ENCODE results near the gene MFSD2A. TPM values are rescaled to one million over a fixed set of nuclear protein-coding genes. Genes with fewer than 3 reads are reported as not detected.
"Not testable (repeated sequence)": the region's sequence is repeated elsewhere in the genome, so short reads cannot be mapped to it uniquely, and the experiment has no call there.

The MFSD2A gene
- total RNA-seq, 4 donors from 2014 or later, result 8.9 to 60.8 (median 16.5) TPM

DNA sequence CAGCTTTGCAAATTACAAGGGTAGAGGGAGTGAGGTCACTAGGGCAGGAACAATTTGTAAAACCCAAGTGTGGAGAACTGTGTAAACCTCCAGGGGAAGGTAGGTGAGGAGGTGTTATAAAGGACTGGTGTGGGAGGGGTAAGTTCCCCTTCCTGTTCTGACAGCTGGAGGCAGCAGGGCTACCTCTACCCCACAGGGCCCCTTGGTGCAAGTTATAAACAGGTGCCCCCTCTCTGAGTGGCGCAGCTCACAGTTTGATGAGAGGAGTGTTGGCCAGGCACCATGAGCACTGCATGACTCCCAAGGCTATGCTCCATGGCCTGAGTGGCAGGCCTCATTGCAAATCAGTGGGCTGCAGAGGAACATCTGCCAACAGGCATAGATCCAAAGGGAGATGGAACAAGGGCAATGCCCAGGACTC lies 41.0 kb downstream of the MFSD2A start:
- DNase-seq, result peak; percentile 5 to 12
- Histone ChIP-seq H3K36me3 (no peaks in the 10 kb centered on the region), H3K4me1 (peaks cover 0 to 9% of the 10 kb centered on the region in 2 donors), H3K4me3 (replicated peaks in 1 of 3) (no peak overlapping the region), H3K9me3 (no peaks in the 10 kb centered on the region), H3K27me3 (no peaks in the 10 kb centered on the region), H3K27ac (peak overlapping the region in 1 of 3 donors; percentile 31)
- intact Hi-C loops (cut with DNase I), result no loop called here
- 58 to 92% methylated on average over 1 of the region's 1 CpG for WGBS, 2 donors
- TF ChIP-seq POLR2A (IDR thresholded peaks at IDR 0.05), result no peak
- TF ChIP-seq, protein P1, sequence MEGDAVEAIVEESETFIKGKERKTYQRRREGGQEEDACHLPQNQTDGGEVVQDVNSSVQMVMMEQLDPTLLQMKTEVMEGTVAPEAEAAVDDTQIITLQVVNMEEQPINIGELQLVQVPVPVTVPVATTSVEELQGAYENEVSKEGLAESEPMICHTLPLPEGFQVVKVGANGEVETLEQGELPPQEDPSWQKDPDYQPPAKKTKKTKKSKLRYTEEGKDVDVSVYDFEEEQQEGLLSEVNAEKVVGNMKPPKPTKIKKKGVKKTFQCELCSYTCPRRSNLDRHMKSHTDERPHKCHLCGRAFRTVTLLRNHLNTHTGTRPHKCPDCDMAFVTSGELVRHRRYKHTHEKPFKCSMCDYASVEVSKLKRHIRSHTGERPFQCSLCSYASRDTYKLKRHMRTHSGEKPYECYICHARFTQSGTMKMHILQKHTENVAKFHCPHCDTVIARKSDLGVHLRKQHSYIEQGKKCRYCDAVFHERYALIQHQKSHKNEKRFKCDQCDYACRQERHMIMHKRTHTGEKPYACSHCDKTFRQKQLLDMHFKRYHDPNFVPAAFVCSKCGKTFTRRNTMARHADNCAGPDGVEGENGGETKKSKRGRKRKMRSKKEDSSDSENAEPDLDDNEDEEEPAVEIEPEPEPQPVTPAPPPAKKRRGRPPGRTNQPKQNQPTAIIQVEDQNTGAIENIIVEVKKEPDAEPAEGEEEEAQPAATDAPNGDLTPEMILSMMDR (IDR thresholded peaks at IDR 0.05), result no peak

DNA sequence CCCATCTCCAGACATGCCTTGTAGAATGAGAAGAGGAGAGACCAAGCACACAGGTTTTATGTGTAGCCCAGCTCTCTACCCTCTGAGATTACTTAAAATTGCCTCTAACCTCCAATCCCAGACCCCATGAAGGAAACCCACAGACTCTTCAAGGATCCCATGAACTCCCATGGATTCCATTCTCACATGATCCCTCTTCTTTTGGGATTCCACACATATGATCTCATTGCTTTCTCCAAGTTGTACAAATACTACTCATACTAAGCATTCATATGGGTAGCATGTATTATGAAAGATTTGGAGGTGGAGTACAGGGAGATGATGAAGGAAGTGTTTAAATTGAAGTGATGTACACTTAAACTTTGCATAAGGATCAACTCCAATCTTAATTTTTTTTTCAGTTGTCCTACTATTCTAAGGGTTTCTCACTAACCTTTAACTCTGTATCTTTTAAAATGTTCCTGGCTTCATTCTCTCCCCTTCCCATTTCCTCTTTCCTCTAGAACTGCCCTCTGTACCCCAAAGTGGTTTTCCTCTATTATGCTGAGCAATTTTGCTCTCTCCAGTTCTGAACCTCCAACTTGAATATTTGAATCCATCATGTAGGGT lies 41.6 kb downstream of the MFSD2A start:
- Histone ChIP-seq H3K4me1 (peaks cover 0 to 9% of the 10 kb centered on the region in 2 donors), H3K27ac (no peak overlapping the region), H3K4me3 (replicated peaks in 1 of 3) (no peak overlapping the region), H3K27me3 (no peaks in the 10 kb centered on the region), H3K36me3 (no peaks in the 10 kb centered on the region), H3K9me3 (no peaks in the 10 kb centered on the region)
- intact Hi-C loops (cut with DNase I), result no loop called here
- no peak for DNase-seq
- no peak for TF ChIP-seq POLR2A (IDR thresholded peaks at IDR 0.05)
- TF ChIP-seq, protein P1 (IDR thresholded peaks at IDR 0.05), result no peak

DNA sequence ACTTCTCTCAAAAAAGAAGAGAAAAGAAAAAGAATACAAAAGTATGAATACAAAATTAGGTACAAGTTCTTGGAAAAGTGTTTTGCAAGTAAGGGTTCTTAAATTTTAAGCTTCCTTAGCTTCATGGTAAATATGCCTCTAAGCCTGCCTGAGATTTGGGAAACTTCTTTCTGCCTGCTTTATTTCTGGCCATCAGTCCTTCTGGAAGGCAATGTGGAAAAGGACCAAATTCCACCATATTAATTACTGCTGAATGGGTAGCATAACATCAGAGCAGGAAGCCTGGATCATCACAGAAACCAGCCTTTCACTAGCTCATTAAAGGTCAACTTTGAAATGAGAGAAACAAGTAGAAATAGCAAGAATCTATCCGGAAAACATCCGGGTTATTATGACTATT lies 46.5 kb downstream of the MFSD2A start:
- intact Hi-C loops (cut with DNase I), result no loop called here
- Histone ChIP-seq H3K27ac (no peak overlapping the region), H3K36me3 (no peaks in the 10 kb centered on the region), H3K27me3 (no peaks in the 10 kb centered on the region), H3K4me1 (no peaks in the 10 kb centered on the region), H3K9me3 (no peaks in the 10 kb centered on the region), H3K4me3 (replicated peaks in 1 of 3) (no peak overlapping the region)
- no peak for TF ChIP-seq POLR2A (IDR thresholded peaks at IDR 0.05)
- TF ChIP-seq, protein P1 (IDR thresholded peaks at IDR 0.05), result no peak
- WGBS, 2 donors, result 67 to 75% methylated on average over 2 of the region's 2 CpGs
- no peak for DNase-seq

DNA sequence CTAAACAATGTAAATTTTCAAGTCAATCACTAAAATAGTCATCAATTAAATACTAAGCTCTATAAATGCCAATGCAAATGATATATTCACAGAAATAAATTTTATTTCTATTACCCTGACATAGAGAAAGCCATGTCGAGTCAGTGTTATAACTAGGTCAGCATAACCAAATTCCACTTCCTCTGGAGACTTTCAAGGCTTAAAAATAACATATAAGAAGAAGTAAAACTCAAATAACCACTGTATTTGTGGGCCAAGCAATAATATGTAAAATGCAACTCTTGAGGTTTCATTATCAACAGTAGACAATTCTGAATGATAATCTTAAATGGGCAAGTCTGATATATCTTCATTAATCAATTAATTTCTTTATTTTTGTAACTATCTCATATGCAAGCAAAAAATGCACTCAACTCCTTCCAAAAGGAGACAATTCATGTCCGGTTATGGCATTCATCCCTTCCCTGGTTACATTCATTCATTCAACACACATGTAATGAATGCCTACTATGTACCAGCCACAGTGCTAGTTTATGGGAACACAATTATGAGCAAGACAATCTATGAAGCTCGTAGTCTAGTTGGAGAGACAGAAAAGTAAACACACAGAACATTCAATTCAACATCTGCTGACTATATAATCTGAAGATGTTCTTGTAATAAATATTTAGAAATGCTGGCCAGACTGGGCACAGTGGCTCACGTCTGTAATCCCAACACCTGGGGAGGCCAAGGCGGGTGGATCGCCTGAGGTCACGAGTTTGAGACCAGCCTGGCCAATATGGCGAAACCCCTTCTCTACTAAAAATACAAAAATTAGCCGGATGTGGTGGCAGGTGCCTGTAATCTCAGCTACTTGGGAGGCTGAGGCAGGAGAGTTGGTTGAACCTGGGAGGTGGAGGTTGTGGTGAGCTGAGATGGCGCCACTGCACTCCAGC lies 48.5 kb downstream of the MFSD2A start:
- WGBS, 2 donors, result 80 to 86% methylated on average over 10 of the region's 10 CpGs
- Histone ChIP-seq H3K4me3 (replicated peaks in 1 of 3) (no peak overlapping the region), H3K4me1 (no peaks in the 10 kb centered on the region), H3K9me3 (no peaks in the 10 kb centered on the region), H3K27me3 (no peaks in the 10 kb centered on the region), H3K27ac (no peak overlapping the region), H3K36me3 (no peaks in the 10 kb centered on the region)
- intact Hi-C loops (cut with DNase I), result no loop called here
- no peak for DNase-seq
- TF ChIP-seq, protein P1 (IDR thresholded peaks at IDR 0.05), result no peak
- TF ChIP-seq POLR2A (IDR thresholded peaks at IDR 0.05), result no peak

DNA sequence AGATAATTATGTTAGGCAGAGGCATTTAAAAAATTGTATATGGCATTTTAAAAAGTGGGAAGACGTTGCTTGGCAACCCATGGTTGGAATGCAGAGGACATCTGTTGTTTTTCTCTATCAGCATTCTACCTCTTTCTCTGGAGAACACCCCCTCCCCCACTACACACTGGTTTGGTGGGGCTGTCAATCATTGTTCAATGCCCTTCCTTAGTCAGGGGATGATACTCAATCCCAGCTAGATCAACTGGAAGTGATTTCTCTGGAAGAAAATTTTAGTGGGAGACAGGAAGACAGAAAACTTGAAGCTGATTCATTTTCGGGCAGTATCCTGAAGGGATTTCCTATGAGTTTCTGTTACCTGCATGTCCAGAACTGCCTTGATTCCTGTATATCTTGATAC lies 49.9 kb downstream of the MFSD2A start:
- WGBS, 2 donors, result 69 to 76% methylated on average over 2 of the region's 2 CpGs
- H3K27me3 ChIP-seq, result no peaks in the 10 kb centered on the region
- no peaks in the 10 kb centered on the region for H3K36me3 ChIP-seq
- no peak for DNase-seq
- intact Hi-C loops (cut with DNase I), result no loop called here
- H3K27ac ChIP-seq, result no peak overlapping the region
- no peaks in the 10 kb centered on the region for H3K4me1 ChIP-seq
- H3K4me3 ChIP-seq (replicated peaks in 1 of 3), result no peak overlapping the region
- H3K9me3 ChIP-seq, result no peaks in the 10 kb centered on the region
- TF ChIP-seq POLR2A (IDR thresholded peaks at IDR 0.05), result no peak
- TF ChIP-seq, protein P1 (IDR thresholded peaks at IDR 0.05), result no peak

DNA sequence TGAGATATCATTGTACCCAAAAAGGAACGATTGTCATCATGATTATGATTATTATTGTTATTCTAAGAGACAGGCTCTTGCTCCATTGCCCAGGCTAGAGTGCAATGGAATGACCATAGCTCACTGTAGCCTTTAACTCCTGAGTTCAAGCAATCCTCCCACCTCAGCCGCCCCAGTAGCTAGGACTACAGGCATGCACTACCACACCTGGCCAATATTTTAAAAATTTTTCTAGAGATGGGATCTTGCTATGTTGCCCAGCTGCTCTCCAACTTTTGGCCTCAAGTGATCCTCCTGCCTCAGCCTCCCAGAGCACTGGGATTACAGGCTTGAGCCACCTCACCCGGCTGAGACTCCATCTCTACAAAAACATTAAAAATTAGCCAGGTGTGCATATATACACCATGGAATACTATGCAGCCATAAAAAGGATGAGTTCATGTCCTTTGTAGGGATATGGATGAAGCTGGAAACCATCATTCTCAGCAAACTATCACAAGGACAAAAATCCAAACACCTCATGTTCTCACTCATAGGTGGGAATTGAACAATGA lies 52.6 kb downstream of the MFSD2A start:
- H3K4me3 ChIP-seq (replicated peaks in 1 of 3); DNase-seq; H3K36me3 ChIP-seq; intact Hi-C loops (cut with DNase I); H3K4me1 ChIP-seq; H3K27me3 ChIP-seq; H3K9me3 ChIP-seq; H3K27ac ChIP-seq: not testable (repeated sequence)
- WGBS, 2 donors, result 88 to 91% methylated on average over 3 of the region's 3 CpGs

All from thyroid gland (tissue), 4 donors.